Activated CD4-positive, alpha-beta T cell treated with anti-CD3 and anti-CD28 coated beads, Interleukin-2, amount 10 ng/mL, durations not matched to agents 7 days and 5 days (primary cell): ENCODE data around the gene MEGF6. TPM values are rescaled to one million over a fixed set of nuclear protein-coding genes. Genes with fewer than 3 reads are reported as not detected.
"Not testable (repeated sequence)": the region's sequence is repeated elsewhere in the genome, so short reads cannot be mapped to it uniquely, and the experiment has no call there.

Experiments
- CTCF ChIA-PET: fragments of 350-600 bp; sonication (Branson Sonifier 250); formaldehyde crosslinking; loops from one replicate; lab custom pipeline; 2021; ENCODE audit warnings: antibody characterized with exemption; lab: Charles Lee
- POLR2A ChIA-PET: fragments of 350-600 bp; sonication (Branson Sonifier 250); formaldehyde crosslinking; loops from one replicate; lab custom pipeline; 2021; ENCODE audit warnings: antibody characterized with exemption; lab: Charles Lee
- DNase-seq: peaks from one replicate; pipeline ENCODE4 v3.0.0-alpha.2; 2020
- H3K27ac Mint-ChIP-seq: one replicate; pipeline ENCODE4 v1.8.0; 2021; ENCODE audit warnings: mild to moderate bottlenecking, moderate library complexity, mixed read lengths
- H3K27me3 Mint-ChIP-seq: one replicate; pipeline ENCODE4 v1.8.0; 2021; ENCODE audit warnings: mixed read lengths
- H3K36me3 Mint-ChIP-seq: one replicate; pipeline ENCODE4 v1.8.0; 2021; ENCODE audit warnings: low read depth, mixed read lengths
- H3K4me1 Mint-ChIP-seq: one replicate; pipeline ENCODE4 v1.8.0; 2021; ENCODE audit warnings: mixed read lengths
- H3K4me3 Mint-ChIP-seq: one replicate; pipeline ENCODE4 v1.8.0; 2021; ENCODE audit warnings: mild to moderate bottlenecking, moderate library complexity, mixed read lengths
- H3K9me3 Mint-ChIP-seq: one replicate; pipeline ENCODE4 v1.8.0; 2021; ENCODE audit warnings: mixed read lengths
- total RNA-seq, 2 experiments: library from RNA; stranded (reverse); gene quantifications; one replicate each; pipeline ENCODE4 v1.2.3, GENCODE V29; 2021

Gene MEGF6
- total RNA-seq, 2 experiments from 2014 or later = 20.7 to 26.6 TPM

- Mint-ChIP-seq H3K27ac (no peak overlapping the region), H3K36me3 (no peaks in the 10 kb centered on the region), H3K4me3 (no peak overlapping the region), H3K4me1 (no peaks in the 10 kb centered on the region), H3K27me3 (no peaks in the 10 kb centered on the region), H3K9me3 (no peaks in the 10 kb centered on the region)
- ChIA-PET POLR2A (no interaction called here), CTCF (no interaction called here)
- DNase-seq = no peak
Observed at GRCh38 chr1:3575993-3576392, 35.3 kb downstream of the MEGF6 start.

- H3K9me3 Mint-ChIP-seq, POLR2A ChIA-PET, H3K27ac Mint-ChIP-seq, H3K4me3 Mint-ChIP-seq, H3K27me3 Mint-ChIP-seq, H3K36me3 Mint-ChIP-seq, DNase-seq, H3K4me1 Mint-ChIP-seq, CTCF ChIA-PET: not testable (repeated sequence)
Observed at GRCh38 chr1:3575515-3575914, 35.8 kb downstream of the MEGF6 start.

- CTCF ChIA-PET = no interaction called here
- Mint-ChIP-seq H3K4me3 (no peak overlapping the region), H3K9me3 (no peaks in the 10 kb centered on the region), H3K36me3 (no peaks in the 10 kb centered on the region), H3K27me3 (no peaks in the 10 kb centered on the region), H3K27ac (no peak overlapping the region), H3K4me1 (no peaks in the 10 kb centered on the region)
- DNase-seq = no peak
- POLR2A ChIA-PET = no interaction called here
Observed at GRCh38 chr1:3573500-3573899, 37.8 kb downstream of the MEGF6 start.

GRCh38 chr1:3572638-3573037, 38.7 kb downstream of the MEGF6 start:
- CTCF ChIA-PET, H3K9me3 Mint-ChIP-seq, H3K4me3 Mint-ChIP-seq, DNase-seq, H3K27ac Mint-ChIP-seq, H3K4me1 Mint-ChIP-seq, POLR2A ChIA-PET, H3K36me3 Mint-ChIP-seq, H3K27me3 Mint-ChIP-seq: not testable (repeated sequence)

GRCh38 chr1:3571263-3571662, 40.0 kb downstream of the MEGF6 start:
- Mint-ChIP-seq H3K4me3 (no peak overlapping the region), H3K27ac (no peak overlapping the region), H3K9me3 (no peaks in the 10 kb centered on the region), H3K36me3 (no peaks in the 10 kb centered on the region), H3K4me1 (no peaks in the 10 kb centered on the region), H3K27me3 (no peaks in the 10 kb centered on the region)
- DNase-seq = no peak
- ChIA-PET POLR2A (no interaction called here), CTCF (no interaction called here)

GRCh38 chr1:3570066-3570986, 41.0 kb downstream of the MEGF6 start:
- Mint-ChIP-seq H3K4me1 (no peaks in the 10 kb centered on the region), H3K9me3 (no peaks in the 10 kb centered on the region), H3K4me3 (no peak overlapping the region), H3K27ac (no peak overlapping the region), H3K27me3 (no peaks in the 10 kb centered on the region), H3K36me3 (no peaks in the 10 kb centered on the region)
- ChIA-PET CTCF (no interaction called here), POLR2A (no interaction called here)
- no peak for DNase-seq

GRCh38 chr1:3569436-3569835, 41.9 kb downstream of the MEGF6 start:
- no peak overlapping the region for H3K27ac Mint-ChIP-seq
- H3K4me3 Mint-ChIP-seq = no peak overlapping the region
- ChIA-PET CTCF (no interaction called here), POLR2A (no interaction called here)
- no peaks in the 10 kb centered on the region for H3K27me3 Mint-ChIP-seq
- no peaks in the 10 kb centered on the region for H3K36me3 Mint-ChIP-seq
- DNase-seq = no peak
- no peaks in the 10 kb centered on the region for H3K9me3 Mint-ChIP-seq
- H3K4me1 Mint-ChIP-seq = no peaks in the 10 kb centered on the region

- CTCF ChIA-PET = no interaction called here
- DNase-seq = no peak
- H3K4me3 Mint-ChIP-seq = no peak overlapping the region
- H3K27me3 Mint-ChIP-seq = no peaks in the 10 kb centered on the region
- POLR2A ChIA-PET = no interaction called here
- no peaks in the 10 kb centered on the region for H3K9me3 Mint-ChIP-seq
- H3K4me1 Mint-ChIP-seq = no peaks in the 10 kb centered on the region
- no peak overlapping the region for H3K27ac Mint-ChIP-seq
- H3K36me3 Mint-ChIP-seq = no peaks in the 10 kb centered on the region
Observed at GRCh38 chr1:3568815-3569435, 42.4 kb downstream of the MEGF6 start.

- Mint-ChIP-seq H3K36me3 (no peaks in the 10 kb centered on the region), H3K4me3 (no peak overlapping the region), H3K27ac (no peak overlapping the region), H3K27me3 (no peaks in the 10 kb centered on the region), H3K9me3 (no peaks in the 10 kb centered on the region), H3K4me1 (no peaks in the 10 kb centered on the region)
- ChIA-PET POLR2A (no interaction called here), CTCF (no interaction called here)
- DNase-seq = no peak
Observed at GRCh38 chr1:3566951-3567804, 44.1 kb downstream of the MEGF6 start.

GRCh38 chr1:3566003-3566885, 45.1 kb downstream of the MEGF6 start:
- H3K27ac Mint-ChIP-seq = no peak overlapping the region
- H3K9me3 Mint-ChIP-seq = no peaks in the 10 kb centered on the region
- no peak for DNase-seq
- ChIA-PET CTCF (no interaction called here), POLR2A (no interaction called here)
- no peaks in the 10 kb centered on the region for H3K27me3 Mint-ChIP-seq
- H3K36me3 Mint-ChIP-seq = no peaks in the 10 kb centered on the region
- no peak overlapping the region for H3K4me3 Mint-ChIP-seq
- no peaks in the 10 kb centered on the region for H3K4me1 Mint-ChIP-seq

- Mint-ChIP-seq H3K4me3 (no peak overlapping the region), H3K4me1 (no peaks in the 10 kb centered on the region), H3K27ac (no peak overlapping the region), H3K36me3 (no peaks in the 10 kb centered on the region), H3K27me3 (no peaks in the 10 kb centered on the region), H3K9me3 (no peaks in the 10 kb centered on the region)
- peak; percentile 33 for DNase-seq
- CTCF ChIA-PET = interaction anchor here (1.3 to 1.5 kb wide), 2 partner anchors 54 to 55 kb away, joined by 3 read pairs; no protein-coding TSS in a partner anchor
- POLR2A ChIA-PET = no interaction called here
Observed at GRCh38 chr1:3564921-3565831, 46.1 kb downstream of the MEGF6 start.
